Breast epithelium (tissue), 4 donors: ENCODE results near the gene PDE12. TPM values are rescaled to one million over a fixed set of nuclear protein-coding genes. Genes with fewer than 3 reads are reported as not detected.
"Not testable (repeated sequence)": the region's sequence is repeated elsewhere in the genome, so short reads cannot be mapped to it uniquely, and the experiment has no call there.

ENCODE experiments used
- DNase-seq, 2 donors: peaks; one replicate each; pipeline ENCODE4 v3.0.0-alpha.2; 2019; ENCODE audit warnings: low spot score in 2 of 2
- H3K27ac ChIP-seq, 2 donors: fragments of 200-600 bp; sonication (generic) in 1 of 2; one replicate each; pipeline ENCODE4 v1.5.1; 2016 to 2019; ENCODE audit warnings: mild to moderate bottlenecking in 1 of 2
- H3K27me3 ChIP-seq, 2 donors: fragments of 200-600 bp; sonication (generic) in 1 of 2; one replicate each; pipeline versions ENCODE4 v1.5.1 to v1.6.0; 2017 to 2019; ENCODE audit warnings: control low read depth in 1 of 2, mild to moderate bottlenecking in 1 of 2
- H3K36me3 ChIP-seq: fragments of 200-600 bp; one replicate; pipeline ENCODE4 v1.5.1; 2019
- H3K4me1 ChIP-seq, 2 donors: fragments of 200-600 bp; sonication (generic); one replicate each; pipeline ENCODE4 v1.5.1; 2016 to 2019; ENCODE audit warnings: control low read depth in 1 of 2
- H3K4me3 ChIP-seq, 3 donors: fragments of 200-600 bp; sonication (generic); 1 replicate in 2 of 3; 2 replicates in 1 of 3; pipeline ENCODE4 v1.5.1; 2016 to 2019; ENCODE audit warnings: mild to moderate bottlenecking in 3 of 3, moderate library complexity in 2 of 3
- H3K9me3 ChIP-seq, 2 donors: fragments of 200-600 bp; sonication (generic) in 1 of 2; one replicate each; pipeline ENCODE4 v1.5.1; 2016 to 2019; ENCODE audit warnings: control low read depth in 1 of 2
- POLR2A ChIP-seq: fragments of 450-650 bp; IDR thresholded peaks from one replicate; pipeline ENCODE4 v1.6.1; 2016; ENCODE audit warnings: antibody characterized with exemption, mild to moderate bottlenecking, moderate library complexity
- POLR2AphosphoS5 ChIP-seq, 3 donors: sonication (generic); formaldehyde crosslinking; IDR thresholded peaks; one replicate each; pipeline ENCODE4 v1.6.1; 2017; ENCODE audit warnings: antibody characterized with exemption in 3 of 3
- intact Hi-C: fragments of 100-400 bp; cut with DNase I; formaldehyde crosslinking; loops from one replicate; pipeline ENCODE4 v1.15.1; 2023; ENCODE audit warnings: low total_unique reads
- total RNA-seq, 3 donors: library from RNA; depleted of rRNA; stranded (reverse); fragments of >200 nt; gene quantifications; one replicate each; pipeline ENCODE4 v1.1.0, GENCODE V29; 2016
- TF ChIP-seq, protein P1 (sequence below), 3 donors: fragments of 450-650 bp; IDR thresholded peaks; one replicate each; pipeline ENCODE4 v1.5.1; 2016 to 2017; ENCODE audit warnings: antibody characterized with exemption in 3 of 3, mild to moderate bottlenecking in 3 of 3, moderate library complexity in 3 of 3

PDE12 gene
- total RNA-seq, 3 donors from 2014 or later: 17.4 to 26.8 (median 18.4) TPM

DNA sequence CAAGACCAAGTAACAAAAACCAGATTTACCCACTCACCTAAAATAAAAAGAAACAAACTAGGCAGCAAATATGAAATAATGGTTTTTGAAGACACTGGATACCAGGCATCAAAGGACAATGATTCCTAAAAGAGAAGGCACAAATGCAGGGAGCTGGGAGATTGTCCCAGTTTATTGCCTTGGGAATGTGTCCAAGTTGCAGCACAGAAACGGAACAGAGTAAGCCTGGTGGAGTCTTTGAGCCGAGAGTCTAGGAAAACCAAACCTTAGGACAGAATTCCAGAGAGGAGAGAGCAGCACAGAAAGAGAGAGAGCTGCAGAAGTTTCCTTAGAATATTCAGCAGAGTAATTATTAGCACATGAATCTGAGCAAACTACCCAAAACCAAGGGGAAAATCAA lies 48.9 kb downstream of the PDE12 start:
- DNase-seq: no peak

DNA sequence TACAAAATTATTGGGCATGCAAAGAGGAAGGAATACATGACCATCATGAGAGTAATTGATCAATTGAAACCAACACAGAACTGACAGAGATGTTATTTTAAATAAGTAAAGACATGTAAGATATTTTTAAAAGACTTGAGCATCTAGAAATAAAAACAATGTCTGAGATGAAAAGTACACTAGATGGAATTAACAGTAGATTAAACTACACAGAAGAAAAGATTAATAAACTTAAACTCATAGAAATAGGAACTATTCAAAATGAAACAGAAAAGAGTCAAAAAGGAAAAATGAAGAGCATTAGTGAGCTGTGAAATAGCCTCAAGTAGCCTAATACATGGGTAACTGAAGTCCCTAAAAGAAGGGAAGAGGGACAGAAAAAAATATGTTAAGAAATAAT lies 49.6 kb downstream of the PDE12 start:
- intact Hi-C loops: no loop called here
- Histone ChIP-seq H3K27ac (no peak overlapping the region), H3K4me3 (no peak overlapping the region), H3K27me3 (no peaks in the 10 kb centered on the region), H3K4me1 (no peaks in the 10 kb centered on the region), H3K36me3 (no peaks in the 10 kb centered on the region), H3K9me3 (no peaks in the 10 kb centered on the region)
- DNase-seq: no peak
- TF ChIP-seq, protein P1, sequence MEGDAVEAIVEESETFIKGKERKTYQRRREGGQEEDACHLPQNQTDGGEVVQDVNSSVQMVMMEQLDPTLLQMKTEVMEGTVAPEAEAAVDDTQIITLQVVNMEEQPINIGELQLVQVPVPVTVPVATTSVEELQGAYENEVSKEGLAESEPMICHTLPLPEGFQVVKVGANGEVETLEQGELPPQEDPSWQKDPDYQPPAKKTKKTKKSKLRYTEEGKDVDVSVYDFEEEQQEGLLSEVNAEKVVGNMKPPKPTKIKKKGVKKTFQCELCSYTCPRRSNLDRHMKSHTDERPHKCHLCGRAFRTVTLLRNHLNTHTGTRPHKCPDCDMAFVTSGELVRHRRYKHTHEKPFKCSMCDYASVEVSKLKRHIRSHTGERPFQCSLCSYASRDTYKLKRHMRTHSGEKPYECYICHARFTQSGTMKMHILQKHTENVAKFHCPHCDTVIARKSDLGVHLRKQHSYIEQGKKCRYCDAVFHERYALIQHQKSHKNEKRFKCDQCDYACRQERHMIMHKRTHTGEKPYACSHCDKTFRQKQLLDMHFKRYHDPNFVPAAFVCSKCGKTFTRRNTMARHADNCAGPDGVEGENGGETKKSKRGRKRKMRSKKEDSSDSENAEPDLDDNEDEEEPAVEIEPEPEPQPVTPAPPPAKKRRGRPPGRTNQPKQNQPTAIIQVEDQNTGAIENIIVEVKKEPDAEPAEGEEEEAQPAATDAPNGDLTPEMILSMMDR (IDR thresholded peaks at IDR 0.05): no peak
- TF ChIP-seq POLR2AphosphoS5 (IDR thresholded peaks at IDR 0.05) (no peak), POLR2A (no peak)

More for the DNA sequence above, 48.9 kb downstream of the PDE12 start:
- no peaks in the 10 kb centered on the region for H3K36me3 ChIP-seq
- no peak overlapping the region for H3K27ac ChIP-seq
- no peak overlapping the region for H3K4me3 ChIP-seq
- no peaks in the 10 kb centered on the region for H3K4me1 ChIP-seq
- intact Hi-C loops: no loop called here
- TF ChIP-seq, protein P1 (IDR thresholded peaks at IDR 0.05): no peak
- no peak for TF ChIP-seq POLR2AphosphoS5 (IDR thresholded peaks at IDR 0.05)
- no peak for TF ChIP-seq POLR2A
- no peaks in the 10 kb centered on the region for H3K9me3 ChIP-seq
- no peaks in the 10 kb centered on the region for H3K27me3 ChIP-seq

DNA sequence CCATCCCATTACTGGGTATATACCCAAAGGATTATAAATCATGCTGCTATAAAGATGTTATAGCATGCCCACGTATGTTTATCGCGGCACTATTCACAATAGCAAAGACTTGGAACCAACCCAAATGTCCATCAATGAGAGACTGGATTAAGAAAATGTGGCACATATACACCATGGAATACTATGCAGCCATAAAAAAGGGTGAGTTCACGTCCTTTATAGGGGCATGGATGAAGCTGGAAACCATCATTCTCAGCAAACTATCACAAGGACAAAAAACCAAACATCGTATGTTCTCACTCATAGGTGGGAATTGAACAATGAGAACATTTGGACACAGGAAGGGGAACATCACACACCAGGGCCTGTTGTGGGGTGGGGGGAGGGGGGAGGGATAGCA lies 55.8 kb downstream of the PDE12 start:
- intact Hi-C loops, H3K27me3 ChIP-seq, H3K36me3 ChIP-seq, H3K4me1 ChIP-seq, DNase-seq, H3K27ac ChIP-seq, H3K4me3 ChIP-seq, H3K9me3 ChIP-seq: not testable (repeated sequence)

DNA sequence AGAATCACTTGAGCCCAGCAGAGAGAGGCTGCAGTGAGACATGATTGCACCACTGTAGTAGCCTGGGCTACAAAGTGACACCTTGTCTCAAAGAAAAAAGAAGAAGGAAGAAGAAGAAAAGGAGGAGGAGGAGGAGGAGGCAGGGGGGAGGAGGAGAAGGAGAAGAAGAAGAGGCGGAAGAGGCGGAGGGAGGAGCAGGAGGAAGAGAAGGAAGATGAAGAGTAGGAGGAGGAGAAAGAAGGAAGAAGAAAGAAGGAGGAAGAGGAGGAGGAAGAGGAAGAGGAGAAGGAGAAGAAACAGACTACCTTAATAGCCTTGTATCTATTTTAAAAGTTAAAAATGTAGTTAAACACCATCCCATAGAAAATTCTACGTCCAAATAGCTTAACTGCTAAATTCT lies 60.2 kb downstream of the PDE12 start:
- no peak overlapping the region for H3K27ac ChIP-seq

More for the DNA sequence above, 60.2 kb downstream of the PDE12 start:
- TF ChIP-seq POLR2AphosphoS5 (IDR thresholded peaks at IDR 0.05): no peak
- TF ChIP-seq, protein P1 (IDR thresholded peaks at IDR 0.05): no peak
- Histone ChIP-seq H3K4me3 (no peak overlapping the region), H3K36me3 (peaks cover 7% of the 10 kb centered on the region), H3K27me3 (no peaks in the 10 kb centered on the region), H3K4me1 (no peaks in the 10 kb centered on the region), H3K9me3 (no peaks in the 10 kb centered on the region)
- intact Hi-C loops: no loop called here
- no peak for DNase-seq

Other genes starting within 250 kb of the PDE12 start
- gene DNAH12, start 11.9 kb upstream of the PDE12 start, total RNA-seq: under 1 TPM; 0.15 to 0.33 (median 0.32) TPM
- 100 to 1,000 TPM in 2 of 3 donors, 10 to 100 TPM in 1; 93.6 to 125 (median 120) TPM for gene ARF4, start 41.1 kb downstream of the PDE12 start, total RNA-seq
- 10 to 100 TPM; 33.1 to 56.2 (median 38.0) TPM for gene DENND6A, start 136.8 kb downstream of the PDE12 start, total RNA-seq
- gene SLMAP, start 200.0 kb downstream of the PDE12 start, total RNA-seq: 100 to 1,000 TPM in 1 of 3 donors, 10 to 100 TPM in 2; 41.3 to 105 (median 83.6) TPM